Fibroblast of lung (primary cell): ENCODE data around the gene DDX28.

ENCODE experiments used
- EZH2 ChIP-seq: IDR thresholded peaks from 2 replicates; pipeline ENCODE4 v1.5.1; 2012; ENCODE audit warnings: low read length, control low read depth, mild to moderate bottlenecking; ENCODE audit errors: missing control alignments
- TF ChIP-seq, protein P1 (sequence below), 2 donors: IDR thresholded peaks in 1 of 2; conservative IDR thresholded peaks in 1 of 2; 1 replicate in 1 of 2; 2 replicates in 1 of 2; pipeline ENCODE4 v1.5.1; 2011 to 2012; ENCODE audit warnings: low read length in 2 of 2, control low read depth in 1 of 2, inconsistent platforms in 1 of 2, low read depth in 1 of 2, mild to moderate bottlenecking in 1 of 2

DNA sequence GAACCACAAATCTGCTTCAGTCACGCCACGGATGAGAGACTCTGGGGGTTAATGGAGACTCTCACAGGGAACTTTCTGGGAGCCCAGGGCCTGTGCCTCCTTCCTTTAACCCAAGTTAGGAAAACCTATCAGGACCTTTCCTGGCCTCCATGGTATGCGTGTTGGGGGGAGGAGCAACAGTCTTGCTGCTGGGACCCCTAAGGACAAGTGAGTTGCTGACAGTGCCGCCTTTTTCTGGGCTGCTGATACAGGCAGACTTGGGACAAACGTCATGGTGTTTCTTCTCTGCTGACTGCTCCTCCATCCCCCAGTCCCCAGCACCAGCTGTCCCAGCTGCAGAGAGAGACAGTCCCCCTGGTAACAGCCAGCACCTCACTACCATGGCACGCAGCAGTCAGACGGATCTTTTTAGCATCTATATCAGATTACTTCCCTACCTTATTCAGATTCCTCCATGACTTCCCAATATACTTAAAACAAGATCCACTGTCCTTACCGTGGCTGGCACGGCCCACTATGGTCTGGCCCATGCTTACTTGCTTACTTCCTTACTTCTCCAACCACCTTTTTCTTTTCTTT, 13.8 kb downstream of the DDX28 start:
- TF ChIP-seq, protein P1, sequence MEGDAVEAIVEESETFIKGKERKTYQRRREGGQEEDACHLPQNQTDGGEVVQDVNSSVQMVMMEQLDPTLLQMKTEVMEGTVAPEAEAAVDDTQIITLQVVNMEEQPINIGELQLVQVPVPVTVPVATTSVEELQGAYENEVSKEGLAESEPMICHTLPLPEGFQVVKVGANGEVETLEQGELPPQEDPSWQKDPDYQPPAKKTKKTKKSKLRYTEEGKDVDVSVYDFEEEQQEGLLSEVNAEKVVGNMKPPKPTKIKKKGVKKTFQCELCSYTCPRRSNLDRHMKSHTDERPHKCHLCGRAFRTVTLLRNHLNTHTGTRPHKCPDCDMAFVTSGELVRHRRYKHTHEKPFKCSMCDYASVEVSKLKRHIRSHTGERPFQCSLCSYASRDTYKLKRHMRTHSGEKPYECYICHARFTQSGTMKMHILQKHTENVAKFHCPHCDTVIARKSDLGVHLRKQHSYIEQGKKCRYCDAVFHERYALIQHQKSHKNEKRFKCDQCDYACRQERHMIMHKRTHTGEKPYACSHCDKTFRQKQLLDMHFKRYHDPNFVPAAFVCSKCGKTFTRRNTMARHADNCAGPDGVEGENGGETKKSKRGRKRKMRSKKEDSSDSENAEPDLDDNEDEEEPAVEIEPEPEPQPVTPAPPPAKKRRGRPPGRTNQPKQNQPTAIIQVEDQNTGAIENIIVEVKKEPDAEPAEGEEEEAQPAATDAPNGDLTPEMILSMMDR (conservative IDR thresholded peaks at IDR 0.05 in 1 of 2, IDR thresholded peaks at IDR 0.05 in 1 of 2; ENCODE audit: low read depth in 1 of 2, low read length in 2 of 2): no peak
- no peak for TF ChIP-seq EZH2
